ENCODE results near the gene PPP3R1. TPM values are rescaled to one million over a fixed set of nuclear protein-coding genes. Genes with fewer than 3 reads are reported as not detected.
A peak's percentile ranks its signal among the peaks of the same experiment; 100 is the strongest.

Gene PPP3R1
- polyA plus RNA-seq (2013), result 42.2 and 43.4 TPM in 2 replicates

GRCh38 chr2:68252400-68253218, at the start of gene PPP3R1:
Gene PPP3R1, minus strand, starts transcription at chr2:68252532. Its CDS starts 405 bp downstream, at chr2:68252127.
- Histone ChIP-seq H4K91ac (ENCODE audit: low read depth, low read length) (peak within 1 kb of the TSS; percentile 97), H3K36me3 (ENCODE audit: control insufficient read depth in 1 of 2, insufficient read depth in 2 of 2, low read length in 2 of 2) (no peaks in the 10 kb centered on the region), H3K27ac (ENCODE audit: low read depth, low read length) (peak within 1 kb of the TSS; percentile 90), H2BK5ac (ENCODE audit: low read depth, low read length, poor library complexity) (peak within 1 kb of the TSS; percentile 98), H3K79me1 (ENCODE audit: low read length) (peaks cover 15% of the 10 kb centered on the region), H3K14ac (ENCODE audit: low read length) (peak within 1 kb of the TSS; percentile 91), H3K79me2 (ENCODE audit: control insufficient read depth, insufficient read depth, low read length, poor library complexity) (peaks cover 16% of the 10 kb centered on the region), H3K4me1 (ENCODE audit: control insufficient read depth in 1 of 2, insufficient read depth in 2 of 2, low read length in 2 of 2) (peaks cover 0 to 3% of the 10 kb centered on the region in 2 experiments), H2BK12ac (ENCODE audit: low read length) (peak within 1 kb of the TSS; percentile 17), H3K27me3 (ENCODE audit: insufficient read depth, low read length) (no peaks in the 10 kb centered on the region), H2BK120ac (ENCODE audit: insufficient read depth, low read length, poor library complexity) (peak within 1 kb of the TSS; percentile 92), H2AK5ac (ENCODE audit: low read length) (peak within 1 kb of the TSS; percentile 87), H4K8ac (ENCODE audit: low read depth, low read length) (peak within 1 kb of the TSS; percentile 98), H3K4ac (ENCODE audit: low read depth, low read length) (peak within 1 kb of the TSS; percentile 89), H4K12ac (ENCODE audit: low read depth, low read length) (peak within 1 kb of the TSS; percentile 92), H3K23ac (ENCODE audit: low read length) (no peak within 1 kb of the TSS), H3K9me3 (ENCODE audit: insufficient read depth, low read depth, low read length) (peaks cover 2% of the 10 kb centered on the region), H3K4me3 (ENCODE audit: low read depth, low read length) (peak within 1 kb of the TSS; percentile 93), H3K4me2 (ENCODE audit: low read length) (peak within 1 kb of the TSS; percentile 96), H2AFZ (ENCODE audit: insufficient read depth, low read length, poor library complexity) (peak within 1 kb of the TSS; percentile 91), H3K18ac (ENCODE audit: low read length) (peak within 1 kb of the TSS; percentile 97), H3K9ac (ENCODE audit: low read length) (peak within 1 kb of the TSS; percentile 99)
- DNase-seq, result peak; percentile 94
- WGBS (ENCODE audit: extremely low coverage, insufficient coverage, insufficient read length), result no CpG with 5 or more reads among the region's 79 CpGs

- H3K14ac ChIP-seq (ENCODE audit: low read length), result no peak overlapping the region
- H2AFZ ChIP-seq (ENCODE audit: insufficient read depth, low read length, poor library complexity), result no peak overlapping the region
- H2BK5ac ChIP-seq (ENCODE audit: low read depth, low read length, poor library complexity), result no peak overlapping the region
- H2BK12ac ChIP-seq (ENCODE audit: low read length), result no peak overlapping the region
- no peaks in the 10 kb centered on the region for H3K79me2 ChIP-seq (ENCODE audit: control insufficient read depth, insufficient read depth, low read length, poor library complexity)
- no peak overlapping the region for H4K8ac ChIP-seq (ENCODE audit: low read depth, low read length)
- no peaks in the 10 kb centered on the region for H3K79me1 ChIP-seq (ENCODE audit: low read length)
- no peak overlapping the region for H3K9ac ChIP-seq (ENCODE audit: low read length)
- H3K36me3 ChIP-seq (ENCODE audit: control insufficient read depth in 1 of 2, insufficient read depth in 2 of 2, low read length in 2 of 2), result no peaks in the 10 kb centered on the region
- no peak overlapping the region for H2AK5ac ChIP-seq (ENCODE audit: low read length)
- H2BK120ac ChIP-seq (ENCODE audit: insufficient read depth, low read length, poor library complexity), result no peak overlapping the region
- no peak overlapping the region for H4K91ac ChIP-seq (ENCODE audit: low read depth, low read length)
- no peaks in the 10 kb centered on the region for H3K9me3 ChIP-seq (ENCODE audit: insufficient read depth, low read depth, low read length)
- no peak overlapping the region for H3K4ac ChIP-seq (ENCODE audit: low read depth, low read length)
- no peak overlapping the region for H3K18ac ChIP-seq (ENCODE audit: low read length)
- H3K4me2 ChIP-seq (ENCODE audit: low read length), result no peak overlapping the region
- H3K23ac ChIP-seq (ENCODE audit: low read length), result no peak overlapping the region
- H3K27me3 ChIP-seq (ENCODE audit: insufficient read depth, low read length), result no peaks in the 10 kb centered on the region
- DNase-seq, result no peak
- no peaks in the 10 kb centered on the region for H3K4me1 ChIP-seq (ENCODE audit: control insufficient read depth in 1 of 2, insufficient read depth in 2 of 2, low read length in 2 of 2)
- no peak overlapping the region for H3K27ac ChIP-seq (ENCODE audit: low read depth, low read length)
- H4K12ac ChIP-seq (ENCODE audit: low read depth, low read length), result no peak overlapping the region
- H3K4me3 ChIP-seq (ENCODE audit: low read depth, low read length), result no peak overlapping the region
These were observed 43.2 kb upstream of the PPP3R1 start for GRCh38 chr2:68295516-68295915.

GRCh38 chr2:68294913-68295312, 42.6 kb upstream of the PPP3R1 start:
- no peak overlapping the region for H2AK5ac ChIP-seq (ENCODE audit: low read length)
- no peak overlapping the region for H3K9ac ChIP-seq (ENCODE audit: low read length)
- no peaks in the 10 kb centered on the region for H3K79me2 ChIP-seq (ENCODE audit: control insufficient read depth, insufficient read depth, low read length, poor library complexity)
- H3K27ac ChIP-seq (ENCODE audit: low read depth, low read length), result no peak overlapping the region
- H3K14ac ChIP-seq (ENCODE audit: low read length), result no peak overlapping the region
- H3K27me3 ChIP-seq (ENCODE audit: insufficient read depth, low read length), result no peaks in the 10 kb centered on the region
- H3K4ac ChIP-seq (ENCODE audit: low read depth, low read length), result no peak overlapping the region
- H4K12ac ChIP-seq (ENCODE audit: low read depth, low read length), result no peak overlapping the region
- DNase-seq, result no peak
- no peak overlapping the region for H2BK120ac ChIP-seq (ENCODE audit: insufficient read depth, low read length, poor library complexity)
- no peak overlapping the region for H3K23ac ChIP-seq (ENCODE audit: low read length)
- H4K8ac ChIP-seq (ENCODE audit: low read depth, low read length), result no peak overlapping the region
- no peak overlapping the region for H2AFZ ChIP-seq (ENCODE audit: insufficient read depth, low read length, poor library complexity)
- H3K4me1 ChIP-seq (ENCODE audit: control insufficient read depth in 1 of 2, insufficient read depth in 2 of 2, low read length in 2 of 2), result no peaks in the 10 kb centered on the region
- no peaks in the 10 kb centered on the region for H3K79me1 ChIP-seq (ENCODE audit: low read length)
- no peak overlapping the region for H3K4me3 ChIP-seq (ENCODE audit: low read depth, low read length)
- no peak overlapping the region for H2BK12ac ChIP-seq (ENCODE audit: low read length)
- H3K36me3 ChIP-seq (ENCODE audit: control insufficient read depth in 1 of 2, insufficient read depth in 2 of 2, low read length in 2 of 2), result no peaks in the 10 kb centered on the region
- no CpG with 5 or more reads among the region's 2 CpGs for WGBS (ENCODE audit: extremely low coverage, insufficient coverage, insufficient read length)
- H3K18ac ChIP-seq (ENCODE audit: low read length), result no peak overlapping the region
- H3K9me3 ChIP-seq (ENCODE audit: insufficient read depth, low read depth, low read length), result no peaks in the 10 kb centered on the region
- no peak overlapping the region for H2BK5ac ChIP-seq (ENCODE audit: low read depth, low read length, poor library complexity)
- no peak overlapping the region for H3K4me2 ChIP-seq (ENCODE audit: low read length)
- H4K91ac ChIP-seq (ENCODE audit: low read depth, low read length), result no peak overlapping the region

GRCh38 chr2:68294187-68294586, 41.9 kb upstream of the PPP3R1 start:
- Histone ChIP-seq H3K4ac (ENCODE audit: low read depth, low read length) (no peak overlapping the region), H3K36me3 (ENCODE audit: control insufficient read depth in 1 of 2, insufficient read depth in 2 of 2, low read length in 2 of 2) (no peaks in the 10 kb centered on the region)
- WGBS (ENCODE audit: extremely low coverage, insufficient coverage, insufficient read length), result no CpG with 5 or more reads among the region's 3 CpGs

More at GRCh38 chr2:68294187-68294586, 41.9 kb upstream of the PPP3R1 start:
- Histone ChIP-seq H3K4me2 (ENCODE audit: low read length) (no peak overlapping the region), H2BK5ac (ENCODE audit: low read depth, low read length, poor library complexity) (no peak overlapping the region), H4K8ac (ENCODE audit: low read depth, low read length) (no peak overlapping the region), H2AFZ (ENCODE audit: insufficient read depth, low read length, poor library complexity) (no peak overlapping the region), H3K18ac (ENCODE audit: low read length) (no peak overlapping the region), H2BK120ac (ENCODE audit: insufficient read depth, low read length, poor library complexity) (no peak overlapping the region), H3K9ac (ENCODE audit: low read length) (no peak overlapping the region), H3K79me2 (ENCODE audit: control insufficient read depth, insufficient read depth, low read length, poor library complexity) (no peaks in the 10 kb centered on the region), H3K4me1 (ENCODE audit: control insufficient read depth in 1 of 2, insufficient read depth in 2 of 2, low read length in 2 of 2) (no peaks in the 10 kb centered on the region), H3K23ac (ENCODE audit: low read length) (no peak overlapping the region), H4K12ac (ENCODE audit: low read depth, low read length) (no peak overlapping the region), H2BK12ac (ENCODE audit: low read length) (no peak overlapping the region), H2AK5ac (ENCODE audit: low read length) (no peak overlapping the region), H3K9me3 (ENCODE audit: insufficient read depth, low read depth, low read length) (no peaks in the 10 kb centered on the region), H3K27ac (ENCODE audit: low read depth, low read length) (no peak overlapping the region), H3K79me1 (ENCODE audit: low read length) (no peaks in the 10 kb centered on the region), H3K27me3 (ENCODE audit: insufficient read depth, low read length) (no peaks in the 10 kb centered on the region), H4K91ac (ENCODE audit: low read depth, low read length) (no peak overlapping the region), H3K14ac (ENCODE audit: low read length) (no peak overlapping the region), H3K4me3 (ENCODE audit: low read depth, low read length) (no peak overlapping the region)
- no peak for DNase-seq

Measured in trophoblast cell (in vitro differentiated cells and primary cell).